SH-SY5Y (cell line): ENCODE measurements around the gene TMCO4.

ENCODE experiments used
- GATA2 ChIP-seq: IDR thresholded peaks from 2 replicates; pipeline ENCODE4 v1.6.1; 2011; ENCODE audit warnings: mild to moderate bottlenecking, low read depth, low read length
- GATA3 ChIP-seq: IDR thresholded peaks from 2 replicates; pipeline ENCODE4 v1.6.1; 2011; ENCODE audit warnings: low read depth, mild to moderate bottlenecking, low read length, moderate library complexity

The TMCO4 gene

DNA sequence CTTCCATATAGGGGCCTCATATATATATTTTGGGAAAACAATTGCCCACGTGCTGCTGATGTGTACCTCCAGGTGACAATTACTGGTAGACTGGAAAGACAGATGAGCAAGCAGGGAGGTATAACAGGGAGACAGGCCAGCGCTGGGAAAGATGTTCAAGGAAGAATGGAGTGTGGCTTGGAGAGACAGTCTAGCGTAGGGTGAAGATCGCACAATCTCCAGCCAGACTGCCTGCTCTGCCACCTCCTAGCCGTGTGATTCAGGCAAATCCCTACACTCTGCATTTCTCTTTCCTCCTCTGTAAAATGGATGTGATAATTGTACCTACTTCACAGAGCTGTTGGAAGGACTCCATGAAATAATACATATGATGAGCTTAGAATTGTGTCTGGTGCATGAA is 66.1 kb downstream of the TMCO4 start:
- no peak for TF ChIP-seq GATA3
- no peak for TF ChIP-seq GATA2

DNA sequence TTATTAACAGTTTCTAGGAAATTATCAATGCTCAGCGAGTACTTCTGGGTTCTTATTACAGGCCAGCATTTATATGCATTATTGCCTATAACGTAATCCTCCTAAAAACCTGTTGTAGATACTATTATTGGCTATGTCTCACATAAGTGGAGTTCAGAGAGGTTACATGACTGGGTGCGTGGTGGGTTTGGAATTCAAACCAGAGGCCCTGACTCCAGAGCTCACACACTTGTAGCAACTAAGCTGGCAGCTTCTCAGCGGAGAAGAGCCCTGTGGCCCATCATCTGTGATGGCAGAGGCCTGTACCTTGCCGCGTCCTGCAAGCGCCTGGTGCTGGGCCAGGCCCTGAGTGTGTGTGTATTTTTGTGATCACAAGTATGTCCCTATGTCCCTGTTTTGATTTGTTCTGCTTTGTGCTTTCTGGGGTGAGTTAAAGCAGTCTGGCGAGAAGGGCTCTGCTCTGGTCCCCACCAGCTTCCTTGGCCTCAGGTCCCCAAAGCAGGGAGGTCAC is 68.3 kb downstream of the TMCO4 start:
- TF ChIP-seq GATA2 = no peak
- TF ChIP-seq GATA3 = no peak

DNA sequence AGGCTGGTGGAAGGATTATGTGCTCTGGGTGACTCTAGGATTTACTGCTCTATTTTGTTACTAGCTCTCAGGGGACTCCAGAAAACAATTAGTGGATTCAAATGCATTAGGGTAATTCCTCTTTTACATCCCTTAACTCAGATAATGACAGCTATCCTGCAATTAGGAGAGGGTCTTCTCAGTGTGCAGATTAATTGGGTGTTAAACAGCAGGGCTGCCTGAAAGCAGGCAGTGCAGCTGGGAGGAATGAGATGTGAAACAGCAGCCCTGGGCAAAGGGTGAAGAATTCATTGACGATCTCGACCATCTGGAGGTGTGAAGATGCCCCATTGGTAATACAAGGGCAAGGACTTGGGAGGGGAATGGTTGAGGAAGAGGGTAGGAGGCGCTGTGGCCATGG is 68.9 kb downstream of the TMCO4 start:
- TF ChIP-seq GATA2 = no peak
- no peak for TF ChIP-seq GATA3

DNA sequence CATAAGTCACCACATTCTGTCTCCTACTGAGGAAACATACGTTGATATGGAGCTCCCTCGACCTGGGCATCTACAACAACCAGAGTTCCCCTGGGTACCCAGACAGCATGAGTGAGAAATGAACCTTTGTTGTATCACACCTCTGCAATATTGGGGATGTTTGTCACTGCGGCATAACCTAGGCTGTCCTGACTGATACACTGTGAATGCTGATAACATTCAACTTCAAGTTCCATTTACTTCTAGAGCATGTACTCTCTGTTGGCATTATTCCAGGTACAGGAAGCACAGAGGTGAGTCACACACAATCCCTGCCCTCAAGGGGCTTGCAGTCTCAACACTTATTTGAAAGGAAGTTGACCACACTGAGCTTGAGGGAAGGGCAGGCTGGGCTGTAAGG is 69.5 kb downstream of the TMCO4 start:
- TF ChIP-seq GATA3 (no peak), GATA2 (no peak)

DNA sequence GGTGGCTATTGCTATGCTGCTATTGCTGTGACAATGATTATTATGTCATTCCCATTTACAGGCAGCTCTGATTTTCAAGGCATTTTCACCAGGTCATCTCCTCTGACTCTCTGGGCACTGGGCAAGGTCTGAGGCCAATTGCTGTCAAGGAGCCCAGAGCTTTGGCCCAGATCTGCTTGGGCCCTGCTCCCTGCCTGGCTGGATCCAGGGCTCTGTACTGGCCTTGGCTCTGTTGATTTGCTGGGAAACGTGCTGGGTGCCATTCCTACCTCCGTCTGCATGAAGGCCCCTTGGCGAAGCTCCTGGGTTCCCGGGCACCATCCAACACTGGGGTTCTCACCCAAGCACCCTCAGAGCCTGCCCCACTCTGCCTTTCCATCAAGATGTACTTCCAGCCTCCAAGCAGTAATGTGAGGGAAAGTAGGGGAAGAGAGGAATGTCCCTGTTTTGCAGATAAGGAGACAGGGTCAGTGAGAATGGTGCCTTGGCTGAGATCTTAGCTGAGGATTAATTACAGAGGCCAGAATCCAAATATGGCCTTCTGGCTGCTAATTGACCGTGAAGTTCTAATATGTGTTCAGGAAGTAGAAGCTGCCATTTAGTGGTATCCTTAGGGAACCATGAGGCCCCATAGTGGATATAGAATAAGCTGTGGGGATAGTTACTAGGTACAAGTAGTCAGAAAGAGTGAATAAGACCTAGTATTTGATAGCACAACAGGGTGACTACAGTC is 71.1 kb downstream of the TMCO4 start:
- TF ChIP-seq GATA2 = no peak
- no peak for TF ChIP-seq GATA3

DNA sequence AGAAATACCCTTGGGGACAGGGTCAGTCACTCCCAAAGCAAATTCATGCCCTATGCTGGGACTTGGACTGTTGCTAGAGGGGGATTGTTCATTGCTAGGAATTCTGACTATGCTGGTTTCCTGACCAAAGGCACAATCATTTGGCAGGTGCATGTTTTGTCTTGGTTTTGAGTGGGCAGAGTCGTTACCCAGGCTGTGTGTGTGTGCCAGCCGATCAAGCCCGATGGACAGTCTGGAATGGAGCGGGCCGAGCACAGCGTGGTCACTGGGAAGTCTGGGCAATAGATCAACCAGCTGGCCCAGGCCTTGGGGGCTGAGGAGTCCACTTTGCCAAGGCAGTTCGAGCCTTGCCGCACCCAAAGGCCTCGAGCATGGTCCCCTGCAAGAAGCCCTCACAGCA is 74.1 kb downstream of the TMCO4 start:
- no peak for TF ChIP-seq GATA2
- no peak for TF ChIP-seq GATA3

DNA sequence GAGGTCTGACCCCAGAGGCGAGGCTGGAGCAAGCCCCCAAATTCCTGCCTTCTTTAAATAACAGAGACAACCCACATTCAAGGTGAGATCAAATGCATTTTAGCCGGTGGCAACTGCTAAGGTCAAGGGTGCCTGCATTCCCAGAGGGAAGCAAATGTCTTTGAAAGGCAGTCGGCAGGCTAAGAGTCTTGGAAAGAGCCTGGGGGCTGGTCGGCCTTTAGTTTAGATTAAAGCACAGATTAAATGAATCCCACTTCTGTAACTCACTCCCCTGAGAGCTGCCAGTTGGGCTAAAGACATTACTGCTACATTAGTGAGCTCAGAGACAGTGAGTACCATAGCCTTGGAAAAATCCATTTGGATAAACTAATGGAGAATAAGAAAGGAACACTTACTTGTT is 75.8 kb downstream of the TMCO4 start:
- TF ChIP-seq GATA3 = no peak
- no peak for TF ChIP-seq GATA2

DNA sequence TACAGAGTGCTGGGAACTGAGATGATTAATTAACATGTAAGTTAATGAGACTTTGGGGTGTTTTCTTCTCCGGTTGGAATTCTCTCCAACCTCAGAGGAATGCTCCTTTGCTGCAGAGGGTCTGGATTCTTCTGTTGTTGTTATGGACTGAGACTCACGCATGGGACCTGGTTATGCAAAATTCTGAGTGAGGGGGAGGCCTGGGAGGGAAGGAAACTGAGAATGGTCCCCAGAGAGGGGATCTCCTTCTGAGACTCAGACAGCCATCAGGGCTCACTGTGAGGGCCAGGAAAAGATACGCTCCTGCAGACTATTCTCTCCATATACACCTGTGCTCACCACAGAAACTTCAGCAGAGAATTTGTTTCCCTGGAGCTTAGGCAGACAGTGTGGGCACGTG is 78.7 kb downstream of the TMCO4 start:
- no peak for TF ChIP-seq GATA2
- no peak for TF ChIP-seq GATA3

DNA sequence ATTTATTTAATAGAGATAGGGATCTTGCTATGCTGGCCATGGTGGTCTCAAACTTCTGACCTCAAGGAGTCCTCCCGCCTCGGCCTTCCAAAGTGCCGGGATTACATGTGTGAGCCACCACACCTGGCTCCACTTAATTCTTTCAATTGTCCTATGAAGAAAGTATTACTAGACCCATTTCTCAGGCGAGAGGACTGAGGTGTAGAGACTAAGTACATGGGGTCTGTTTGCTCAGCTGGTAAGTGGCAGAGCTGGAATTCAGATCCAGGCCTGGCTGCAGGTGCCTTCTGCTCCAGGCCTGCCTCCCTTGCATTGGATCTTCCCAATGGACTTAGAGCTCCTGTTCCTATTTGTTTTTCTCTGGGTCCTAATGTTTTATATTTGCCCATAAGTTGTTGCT is 79.5 kb downstream of the TMCO4 start:
- no peak for TF ChIP-seq GATA2
- no peak for TF ChIP-seq GATA3

DNA sequence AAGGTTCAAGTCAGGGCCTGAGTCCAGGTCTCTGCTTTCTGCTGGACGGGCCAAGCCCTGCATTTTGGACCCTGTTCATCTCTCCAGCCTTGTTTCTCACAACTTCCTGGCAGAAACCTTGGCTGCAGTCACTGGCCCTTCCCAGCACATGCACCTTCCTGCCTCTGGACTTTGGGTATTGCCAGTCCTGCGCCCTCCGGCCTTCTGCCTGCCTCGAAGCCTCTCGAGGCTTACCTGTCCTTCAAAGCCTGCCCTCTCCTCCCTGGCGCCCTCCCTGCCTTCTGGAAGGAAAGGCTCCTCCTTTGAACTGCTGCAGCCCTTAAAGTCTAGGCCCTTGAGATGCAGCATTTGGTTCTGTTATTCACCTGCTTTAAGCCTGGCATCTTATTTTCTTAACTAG is 82.2 kb downstream of the TMCO4 start:
- TF ChIP-seq GATA2 (no peak), GATA3 (no peak)

DNA sequence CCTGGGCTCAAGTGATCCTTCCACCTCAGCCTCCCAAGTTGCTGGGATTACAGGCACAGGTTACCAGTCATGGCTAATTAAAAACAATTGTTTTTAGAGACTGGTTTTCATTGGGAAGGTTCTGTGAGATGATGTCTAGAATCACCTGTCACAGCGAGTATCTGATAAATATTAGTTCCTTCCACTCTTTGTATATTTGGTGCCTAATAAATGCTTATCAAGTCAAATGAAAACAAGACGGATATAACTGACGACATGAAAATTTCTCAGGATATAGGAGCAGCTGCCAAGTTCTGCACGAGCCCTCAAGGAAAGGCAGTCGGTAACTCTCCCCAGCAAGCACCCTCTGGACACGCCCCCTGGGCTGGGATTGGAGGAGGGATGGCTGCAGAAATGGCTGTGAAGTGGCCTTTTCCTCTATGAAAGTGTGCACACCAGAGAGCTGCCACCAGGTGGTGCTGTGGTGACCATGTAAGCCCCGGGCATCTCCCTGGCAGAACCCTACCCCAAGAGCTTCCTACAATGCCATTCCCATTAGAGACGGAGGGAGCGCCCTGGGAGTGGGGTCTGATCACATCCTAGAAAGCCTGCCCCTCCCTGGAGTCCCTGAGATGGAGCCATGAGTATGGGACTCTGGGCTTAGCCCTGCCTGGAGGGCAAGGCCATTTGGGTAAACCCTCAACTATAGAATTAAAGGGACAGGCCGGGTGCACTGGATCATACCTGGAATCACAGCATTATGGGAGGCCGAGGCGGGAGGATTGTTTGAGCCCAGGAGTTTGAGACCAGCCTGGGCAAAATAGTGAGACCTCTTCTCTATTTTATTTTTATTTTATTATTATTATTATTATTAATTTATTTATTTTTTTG is 84.1 kb downstream of the TMCO4 start:
- TF ChIP-seq GATA3 = no peak
- no peak for TF ChIP-seq GATA2

DNA sequence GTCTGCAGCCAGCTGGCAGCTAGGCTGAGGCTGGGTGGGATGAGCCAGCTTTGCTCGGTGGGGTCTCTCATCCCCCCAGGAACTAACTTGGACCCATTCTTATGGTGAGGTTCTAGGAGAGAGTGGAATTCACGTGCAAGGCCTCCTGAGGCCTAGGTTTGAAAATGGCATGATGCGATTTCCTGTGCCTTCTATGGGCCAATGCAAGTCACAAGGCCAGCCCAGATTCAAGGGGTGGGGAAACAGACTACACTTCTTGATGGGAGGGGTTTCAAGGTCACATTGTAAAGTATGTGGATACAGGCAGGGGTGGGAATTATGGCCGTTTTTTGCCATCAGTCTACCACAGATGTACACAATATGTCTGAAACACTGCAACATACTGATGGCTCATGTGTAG is 86.8 kb downstream of the TMCO4 start:
- TF ChIP-seq GATA3 (no peak), GATA2 (no peak)

DNA sequence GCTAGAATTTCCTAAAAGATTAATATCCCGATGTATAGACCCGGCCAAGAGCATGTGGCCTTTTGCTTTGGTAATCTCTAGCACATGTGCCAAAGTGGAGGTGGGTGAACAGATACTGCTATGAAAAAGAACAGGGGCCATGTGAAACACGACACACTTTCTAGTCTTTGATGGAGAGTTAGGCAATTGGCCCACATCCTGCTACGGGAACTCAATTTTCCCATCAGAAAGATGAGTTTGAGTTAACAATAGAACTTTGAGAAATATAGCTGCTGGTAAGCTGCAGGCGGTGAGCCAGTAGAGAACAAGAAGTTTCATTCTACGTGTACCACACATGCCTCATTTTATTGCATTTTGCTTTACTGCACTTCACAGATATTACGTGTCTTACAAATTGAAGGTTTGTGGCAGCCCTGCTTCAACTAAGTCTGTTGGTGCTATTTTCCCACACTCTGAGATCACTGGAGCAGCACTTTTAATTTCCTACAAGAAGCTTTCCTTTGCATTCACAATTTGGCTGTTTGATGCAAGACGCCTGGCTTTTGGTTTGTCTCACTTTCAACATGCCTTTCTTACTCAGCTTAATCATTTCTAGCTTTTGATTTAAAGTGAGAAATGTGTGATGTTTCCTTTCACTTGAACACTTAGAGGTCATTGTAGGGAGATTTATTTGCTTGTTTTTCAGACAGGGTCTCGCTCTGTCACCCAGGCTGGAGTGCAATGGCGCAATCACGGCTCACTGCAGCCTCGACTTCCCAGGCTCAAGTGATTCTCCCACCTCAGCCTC is 88.7 kb downstream of the TMCO4 start:
- TF ChIP-seq GATA2 (no peak), GATA3 (no peak)

DNA sequence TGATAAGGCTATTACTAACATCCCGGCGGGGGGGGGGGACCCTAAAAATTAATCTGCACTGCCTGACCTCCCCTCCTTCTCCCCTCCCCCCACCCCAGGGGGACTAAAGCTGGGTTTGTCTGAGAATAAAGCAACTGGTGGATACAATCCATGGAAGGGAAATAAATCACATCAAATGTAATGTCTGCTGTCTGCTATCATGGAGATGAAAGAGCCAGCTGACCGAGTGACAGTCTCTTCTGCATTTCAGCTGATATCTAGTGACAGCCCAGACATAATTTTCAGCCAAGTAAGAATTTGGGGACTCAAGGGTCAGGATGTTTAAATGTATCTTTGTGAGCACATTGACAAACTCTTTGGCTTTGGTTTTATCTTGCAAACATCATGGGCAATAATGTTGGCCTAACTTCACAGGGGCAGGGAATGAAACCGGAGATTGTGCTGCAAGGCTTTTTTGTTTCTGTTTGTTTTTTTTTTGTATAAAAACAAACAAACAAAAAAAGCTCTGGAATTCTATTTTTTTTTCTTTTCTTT is 90.4 kb downstream of the TMCO4 start:
- TF ChIP-seq GATA2 (no peak), GATA3 (no peak)

DNA sequence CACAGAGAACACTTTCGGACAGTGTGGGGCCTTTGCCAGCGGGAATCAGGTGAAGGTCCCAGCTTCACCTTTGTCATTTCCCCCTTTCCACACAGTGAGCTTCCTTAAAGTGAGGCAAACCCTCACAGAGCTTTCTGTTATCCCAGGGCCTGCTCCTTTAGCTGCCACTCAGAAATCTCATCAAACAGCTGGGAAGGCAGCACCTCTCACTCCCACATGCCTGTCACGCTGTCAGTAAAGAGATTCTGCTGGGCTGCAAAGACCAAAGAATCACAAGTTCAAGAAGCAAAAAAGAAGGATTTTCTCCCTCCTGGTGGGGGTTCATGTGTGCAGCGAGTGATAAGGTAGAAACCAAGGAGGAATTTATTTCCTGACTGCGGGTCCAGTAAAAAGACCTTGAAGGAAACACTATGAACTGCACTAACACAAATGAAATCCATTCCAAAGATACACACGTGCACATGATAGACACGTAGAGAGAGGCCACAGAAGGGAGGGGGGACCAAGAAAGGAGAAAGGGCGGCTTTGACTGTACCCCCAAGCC is 91.1 kb downstream of the TMCO4 start:
- TF ChIP-seq GATA3 (no peak), GATA2 (no peak)
